ENCODE measurements around the gene FOXN3. TPM values are rescaled to one million over a fixed set of nuclear protein-coding genes. Genes with fewer than 3 reads are reported as not detected.

Gene FOXN3
- total and polyA plus RNA-seq, 2 donors (not counting 1 experiment from before 2014, with no cell fraction given) = 27.9 to 33.3 TPM

DNA sequence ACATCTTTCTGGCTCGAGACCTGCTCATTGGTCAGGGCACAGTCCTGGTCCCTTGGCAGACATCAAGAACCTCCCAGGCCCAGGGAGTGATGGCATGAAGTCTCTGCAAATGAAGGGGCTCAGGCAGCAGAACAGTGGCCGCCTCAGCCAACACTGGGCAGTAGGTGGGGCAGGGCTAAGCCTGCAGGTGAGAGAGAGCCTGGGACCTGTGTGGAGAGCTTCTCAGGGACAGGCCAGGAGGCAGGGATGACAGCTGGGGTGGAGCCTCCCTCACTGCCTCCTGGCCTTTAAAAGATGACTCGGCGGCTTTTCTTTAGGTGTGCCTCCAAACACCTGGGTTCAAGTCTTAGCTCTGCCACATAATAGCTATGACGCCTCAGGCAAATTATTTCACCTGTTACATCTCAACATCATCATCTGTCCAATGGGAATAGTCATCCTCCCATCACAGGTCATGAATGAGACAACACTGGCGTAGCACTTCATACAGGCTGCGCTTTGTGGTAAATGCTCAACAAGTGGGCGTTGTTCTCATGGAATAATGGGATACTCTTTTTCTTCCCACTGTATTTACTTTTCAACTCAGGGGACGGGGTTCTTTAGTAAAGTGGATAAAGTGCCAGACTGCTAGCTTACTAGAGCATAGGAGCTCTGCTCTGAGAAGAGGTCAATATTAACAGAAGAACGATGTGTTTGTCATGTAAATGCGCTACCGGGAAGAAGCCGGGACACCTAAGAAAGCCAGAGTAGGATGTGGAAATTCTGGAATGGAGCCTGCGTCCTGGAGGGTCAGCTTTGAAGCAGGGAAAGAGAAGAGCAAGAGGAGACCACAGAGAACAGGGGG lies 277.4 kb downstream of the FOXN3 start:
- Histone ChIP-seq H4K20me1 (ENCODE audit: control insufficient read depth, extremely low read depth, insufficient read depth, low read length) (no peaks in the 10 kb centered on the region), H3K27ac (ENCODE audit: insufficient read depth, low read length) (no peak overlapping the region), H3K4me3 (replicated peaks in 1 of 4; ENCODE audit: control extremely low read depth in 1 of 4, insufficient read depth in 1 of 4, low read depth in 3 of 4, low read length in 4 of 4) (no peak overlapping the region), H3K27me3 (ENCODE audit: control insufficient read depth, insufficient read depth, low read length) (no peaks in the 10 kb centered on the region), H3K79me2 (ENCODE audit: control insufficient read depth, insufficient read depth, low read length) (no peaks in the 10 kb centered on the region), H3K4me2 (ENCODE audit: extremely low read depth, insufficient read depth, low read length) (no peak overlapping the region), H3K9me3 (ENCODE audit: control insufficient read depth, insufficient read depth, low read depth, low read length) (no peaks in the 10 kb centered on the region), H3K4me1 (ENCODE audit: control insufficient read depth, extremely low read depth, insufficient read depth, low read length) (peaks cover 11% of the 10 kb centered on the region), H3K36me3 (ENCODE audit: control insufficient read depth, insufficient read depth, low read length) (no peaks in the 10 kb centered on the region), H2AFZ (ENCODE audit: low read length) (no peak overlapping the region), H3K9ac (ENCODE audit: insufficient read depth, low read length) (no peak overlapping the region)
- DNase-seq (ENCODE audit: low read depth in 2 of 2) = peak in 1 of 2 donors; percentile 20
- TF ChIP-seq EZH2 (IDR thresholded peaks at IDR 0.05; ENCODE audit: low read length, missing control alignments) = no peak
- TF ChIP-seq CTCF (conservative IDR thresholded peaks at IDR 0.05 in 1 of 2, IDR thresholded peaks at IDR 0.05 in 1 of 2; ENCODE audit: low read depth in 1 of 2, low read length in 2 of 2) = no peak

- Histone ChIP-seq H3K27me3 (ENCODE audit: control insufficient read depth, insufficient read depth, low read length) (no peaks in the 10 kb centered on the region), H3K4me2 (ENCODE audit: extremely low read depth, insufficient read depth, low read length) (no peak overlapping the region), H3K9ac (ENCODE audit: insufficient read depth, low read length) (no peak overlapping the region), H3K27ac (ENCODE audit: insufficient read depth, low read length) (no peak overlapping the region), H4K20me1 (ENCODE audit: control insufficient read depth, extremely low read depth, insufficient read depth, low read length) (no peaks in the 10 kb centered on the region), H2AFZ (ENCODE audit: low read length) (no peak overlapping the region), H3K4me1 (ENCODE audit: control insufficient read depth, extremely low read depth, insufficient read depth, low read length) (peaks cover 11% of the 10 kb centered on the region), H3K9me3 (ENCODE audit: control insufficient read depth, insufficient read depth, low read depth, low read length) (no peaks in the 10 kb centered on the region), H3K4me3 (replicated peaks in 1 of 4; ENCODE audit: control extremely low read depth in 1 of 4, insufficient read depth in 1 of 4, low read depth in 3 of 4, low read length in 4 of 4) (no peak overlapping the region), H3K79me2 (ENCODE audit: control insufficient read depth, insufficient read depth, low read length) (no peaks in the 10 kb centered on the region), H3K36me3 (ENCODE audit: control insufficient read depth, insufficient read depth, low read length) (no peaks in the 10 kb centered on the region)
- TF ChIP-seq CTCF (conservative IDR thresholded peaks at IDR 0.05 in 1 of 2, IDR thresholded peaks at IDR 0.05 in 1 of 2; ENCODE audit: low read depth in 1 of 2, low read length in 2 of 2) = no peak
- TF ChIP-seq EZH2 (IDR thresholded peaks at IDR 0.05; ENCODE audit: low read length, missing control alignments) = no peak
- DNase-seq (ENCODE audit: low read depth in 2 of 2) = peak in 1 of 2 donors; percentile 8
Observed at GRCh38 chr14:89138846-89139245, 278.2 kb downstream of the FOXN3 start.

DNA sequence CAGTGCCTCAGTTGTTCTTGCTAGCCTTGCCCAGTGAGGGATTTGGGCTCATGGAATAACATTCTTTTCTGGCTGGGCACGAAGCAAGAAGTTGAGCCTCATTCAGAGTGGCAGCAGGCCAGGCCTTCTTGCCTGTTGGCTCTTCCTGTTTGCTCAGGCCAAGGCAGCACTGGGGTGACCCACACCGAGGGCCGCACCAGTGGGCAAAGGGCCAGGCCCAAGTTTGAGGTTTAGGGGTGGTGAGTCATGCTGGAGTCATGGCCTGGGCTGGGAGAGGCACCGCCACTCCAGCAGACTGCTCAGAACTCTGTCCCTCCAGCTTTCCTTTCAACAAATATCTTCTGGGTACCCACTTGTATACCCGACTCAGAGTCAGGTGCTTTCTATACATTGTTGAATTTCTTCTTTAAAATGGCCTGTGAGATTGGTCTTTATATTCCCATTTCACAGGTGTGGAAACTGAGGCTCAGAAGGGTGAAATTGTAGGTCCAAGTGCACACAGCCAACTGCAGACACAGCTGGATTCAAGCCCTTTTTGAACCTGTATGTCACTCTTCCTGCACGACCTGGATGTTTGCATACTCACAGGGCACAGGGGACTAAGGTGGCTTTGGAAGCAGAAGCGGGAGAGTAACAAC lies 279.4 kb downstream of the FOXN3 start:
- Histone ChIP-seq H2AFZ (ENCODE audit: low read length) (peak overlapping the region; percentile 14), H3K27ac (ENCODE audit: insufficient read depth, low read length) (peak overlapping the region; percentile 24), H4K20me1 (ENCODE audit: control insufficient read depth, extremely low read depth, insufficient read depth, low read length) (no peaks in the 10 kb centered on the region), H3K79me2 (ENCODE audit: control insufficient read depth, insufficient read depth, low read length) (no peaks in the 10 kb centered on the region), H3K27me3 (ENCODE audit: control insufficient read depth, insufficient read depth, low read length) (no peaks in the 10 kb centered on the region), H3K9me3 (ENCODE audit: control insufficient read depth, insufficient read depth, low read depth, low read length) (no peaks in the 10 kb centered on the region), H3K36me3 (ENCODE audit: control insufficient read depth, insufficient read depth, low read length) (no peaks in the 10 kb centered on the region), H3K4me2 (ENCODE audit: extremely low read depth, insufficient read depth, low read length) (peak overlapping the region; percentile 32), H3K4me1 (ENCODE audit: control insufficient read depth, extremely low read depth, insufficient read depth, low read length) (peaks cover 11% of the 10 kb centered on the region), H3K4me3 (replicated peaks in 1 of 4; ENCODE audit: control extremely low read depth in 1 of 4, insufficient read depth in 1 of 4, low read depth in 3 of 4, low read length in 4 of 4) (no peak overlapping the region), H3K9ac (ENCODE audit: insufficient read depth, low read length) (no peak overlapping the region)
- TF ChIP-seq CTCF (conservative IDR thresholded peaks at IDR 0.05 in 1 of 2, IDR thresholded peaks at IDR 0.05 in 1 of 2; ENCODE audit: low read depth in 1 of 2, low read length in 2 of 2) = no peak
- TF ChIP-seq EZH2 (IDR thresholded peaks at IDR 0.05; ENCODE audit: low read length, missing control alignments) = no peak
- peak; percentile 94 to 96 for DNase-seq (ENCODE audit: low read depth in 2 of 2)
